ENCODE data around the gene LMAN2. TPM values are rescaled to one million over a fixed set of nuclear protein-coding genes. Genes with fewer than 3 reads are reported as not detected.

The LMAN2 gene
- total and polyA plus RNA-seq, 2 donors, result 101 to 209 TPM

Other genes with a start within 250 kb of the LMAN2 start
- 85.7 TPM for gene NSD1, start 217.9 kb downstream of the LMAN2 start, total RNA-seq
- 14.7 TPM for gene NSD1, start 217.9 kb downstream of the LMAN2 start, polyA plus RNA-seq
- 9.7 TPM for gene RAB24, start 47.9 kb downstream of the LMAN2 start, total RNA-seq
- gene RAB24, start 47.9 kb downstream of the LMAN2 start, polyA plus RNA-seq, result 50.6 TPM
- gene PRELID1, start 47.9 kb downstream of the LMAN2 start, total RNA-seq, result 40.8 TPM
- 122 TPM for gene PRELID1, start 47.9 kb downstream of the LMAN2 start, polyA plus RNA-seq
- gene MXD3, start 39.8 kb downstream of the LMAN2 start, total RNA-seq, result 11.3 TPM
- 4.0 TPM for gene MXD3, start 39.8 kb downstream of the LMAN2 start, polyA plus RNA-seq
- 4.7 TPM for gene RGS14, start 6.3 kb upstream of the LMAN2 start, total RNA-seq
- 16.4 TPM for gene RGS14, start 6.3 kb upstream of the LMAN2 start, polyA plus RNA-seq
- gene SLC34A1, start 32.8 kb upstream of the LMAN2 start, total RNA-seq, result not detected
- gene SLC34A1, start 32.8 kb upstream of the LMAN2 start, polyA plus RNA-seq, result 0.04 TPM
- gene PFN3, start 49.0 kb upstream of the LMAN2 start, total RNA-seq, result not detected
- gene PFN3, start 49.0 kb upstream of the LMAN2 start, polyA plus RNA-seq, result not detected
- not detected for gene F12, start 57.9 kb upstream of the LMAN2 start, total RNA-seq
- 1.1 TPM for gene F12, start 57.9 kb upstream of the LMAN2 start, polyA plus RNA-seq
- gene GRK6, start 75.0 kb upstream of the LMAN2 start, total RNA-seq, result 13.4 TPM
- 27.7 TPM for gene GRK6, start 75.0 kb upstream of the LMAN2 start, polyA plus RNA-seq
- 0.58 TPM for gene PRR7, start 95.1 kb upstream of the LMAN2 start, total RNA-seq
- gene PRR7, start 95.1 kb upstream of the LMAN2 start, polyA plus RNA-seq, result 2.4 TPM
- 53.9 TPM for gene DBN1, start 122.0 kb upstream of the LMAN2 start, total RNA-seq
- gene DBN1, start 122.0 kb upstream of the LMAN2 start, polyA plus RNA-seq, result 96.5 TPM
- gene PDLIM7, start 145.9 kb upstream of the LMAN2 start, total RNA-seq, result 102 TPM
- 728 TPM for gene PDLIM7, start 145.9 kb upstream of the LMAN2 start, polyA plus RNA-seq
- 2.9 TPM for gene DOK3, start 158.2 kb upstream of the LMAN2 start, total RNA-seq
- 8.5 TPM for gene DOK3, start 158.2 kb upstream of the LMAN2 start, polyA plus RNA-seq
- gene DDX41, start 165.3 kb upstream of the LMAN2 start, total RNA-seq, result 27.4 TPM
- gene DDX41, start 165.3 kb upstream of the LMAN2 start, polyA plus RNA-seq, result 65.6 TPM
- 22.8 TPM for gene FAM193B, start 202.9 kb upstream of the LMAN2 start, total RNA-seq
- 66.7 TPM for gene FAM193B, start 202.9 kb upstream of the LMAN2 start, polyA plus RNA-seq
- gene TMED9, start 240.5 kb upstream of the LMAN2 start, total RNA-seq, result 50.9 TPM
- gene TMED9, start 240.5 kb upstream of the LMAN2 start, polyA plus RNA-seq, result 136 TPM
- 14.3 TPM for gene B4GALT7, start 248.5 kb upstream of the LMAN2 start, total RNA-seq
- gene B4GALT7, start 248.5 kb upstream of the LMAN2 start, polyA plus RNA-seq, result 29.4 TPM